Stimulated activated naive CD4-positive, alpha-beta T cell (primary cell): ENCODE results near the gene IFITM10.
"Not testable (repeated sequence)": the region's sequence is repeated elsewhere in the genome, so short reads cannot be mapped to it uniquely, and the experiment has no call there.

ENCODE experiments used
- DNase-seq, 6 experiments: peaks; one replicate each; lab custom pipeline; 2025; lab: John Stamatoyannopoulos, UW

The IFITM10 gene

DNA sequence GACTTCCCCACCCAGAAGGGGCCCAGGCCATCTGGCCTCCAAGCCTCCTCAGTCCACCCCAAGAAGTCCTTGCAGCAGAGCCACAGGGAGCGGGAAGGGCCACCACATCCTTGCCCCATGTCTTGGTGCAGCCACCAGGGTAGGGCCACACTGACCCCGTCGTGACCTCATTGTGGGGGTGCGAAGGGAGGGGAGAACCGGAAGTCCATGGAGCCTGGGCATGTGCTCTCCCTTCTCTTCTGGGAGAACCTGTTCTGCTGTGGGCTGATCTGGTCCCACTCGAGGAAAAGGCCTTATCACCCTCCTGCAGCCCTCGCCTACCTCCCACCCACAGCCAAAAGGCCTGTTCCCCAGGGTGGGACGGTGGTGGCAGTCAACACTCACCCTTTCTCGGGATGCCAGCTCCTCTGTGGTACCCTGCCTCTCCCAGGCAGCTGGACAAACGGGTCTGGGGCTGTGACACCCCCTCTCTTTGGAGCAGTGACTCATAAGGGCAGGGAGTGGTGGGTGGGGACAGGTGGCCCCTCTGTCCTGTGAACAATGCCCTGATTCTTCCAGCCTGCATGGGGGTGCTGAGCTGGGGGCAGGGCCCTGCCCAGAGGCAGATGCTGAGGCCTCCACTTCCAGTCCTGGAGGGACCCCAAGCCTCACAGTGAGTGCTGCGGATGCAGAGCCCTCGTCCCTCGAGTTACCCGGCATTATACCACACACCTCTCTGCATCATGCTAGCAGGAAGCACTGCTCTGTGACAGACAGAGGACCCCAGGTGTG is 27.9 kb upstream of the IFITM10 start:
- no peak for DNase-seq

DNA sequence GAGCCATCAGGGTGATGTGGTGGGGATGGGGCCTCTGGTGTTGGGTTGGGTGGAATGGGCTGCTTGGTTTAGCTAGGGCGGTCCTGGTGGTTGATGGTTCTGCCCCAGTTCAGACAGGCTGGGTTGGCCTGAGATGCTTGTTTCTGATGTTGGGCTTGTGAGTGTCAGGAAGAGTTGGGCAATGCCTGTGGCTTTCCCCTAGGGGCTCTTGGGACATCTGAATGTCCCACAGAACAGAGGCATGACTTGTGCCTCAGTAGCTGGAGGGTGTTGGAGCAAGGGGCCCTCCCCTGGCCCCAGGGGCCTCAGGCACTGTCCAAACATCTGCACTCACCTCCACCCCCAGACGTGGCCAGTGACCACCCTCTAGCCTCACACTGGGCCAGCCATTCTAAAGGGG is 27.3 kb upstream of the IFITM10 start:
- no peak for DNase-seq

DNA sequence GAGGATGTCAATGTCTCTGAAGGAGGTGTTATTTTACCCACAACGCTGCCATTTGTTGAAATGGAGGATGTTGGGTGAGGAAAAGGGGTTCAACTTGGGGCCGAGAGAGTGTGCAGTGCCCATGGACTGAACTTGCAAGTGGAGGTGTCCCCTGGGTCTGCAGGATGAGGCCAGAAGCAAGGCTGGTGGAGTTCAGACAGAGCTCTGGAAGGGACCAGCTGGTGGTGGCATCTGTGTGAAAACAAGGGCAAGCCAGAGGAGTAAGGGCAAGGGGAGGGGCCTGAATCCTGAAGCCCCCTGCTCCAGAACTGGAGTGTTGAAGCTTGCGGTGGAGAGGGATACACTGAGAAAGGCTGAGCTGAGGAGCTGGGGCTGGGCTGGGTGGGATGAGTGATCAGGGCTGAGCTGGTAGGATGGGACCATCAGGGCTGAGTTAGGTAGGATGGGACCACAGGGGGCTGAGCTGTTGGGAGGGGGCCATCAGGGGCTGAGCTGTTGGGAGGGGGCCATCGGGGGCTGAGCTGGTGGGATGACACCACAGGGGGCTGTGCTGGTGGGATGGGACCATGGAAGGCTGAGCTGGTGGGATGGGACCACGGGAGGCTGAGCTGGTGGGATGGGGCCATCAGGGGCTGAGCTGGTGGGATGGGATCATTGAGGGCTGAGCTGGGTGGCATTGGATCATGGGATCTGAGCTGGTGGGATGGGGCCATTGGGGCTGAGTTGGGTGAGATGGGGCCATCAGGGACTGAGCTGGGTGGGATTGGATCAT is 26.7 kb upstream of the IFITM10 start:
- no peak for DNase-seq

DNA sequence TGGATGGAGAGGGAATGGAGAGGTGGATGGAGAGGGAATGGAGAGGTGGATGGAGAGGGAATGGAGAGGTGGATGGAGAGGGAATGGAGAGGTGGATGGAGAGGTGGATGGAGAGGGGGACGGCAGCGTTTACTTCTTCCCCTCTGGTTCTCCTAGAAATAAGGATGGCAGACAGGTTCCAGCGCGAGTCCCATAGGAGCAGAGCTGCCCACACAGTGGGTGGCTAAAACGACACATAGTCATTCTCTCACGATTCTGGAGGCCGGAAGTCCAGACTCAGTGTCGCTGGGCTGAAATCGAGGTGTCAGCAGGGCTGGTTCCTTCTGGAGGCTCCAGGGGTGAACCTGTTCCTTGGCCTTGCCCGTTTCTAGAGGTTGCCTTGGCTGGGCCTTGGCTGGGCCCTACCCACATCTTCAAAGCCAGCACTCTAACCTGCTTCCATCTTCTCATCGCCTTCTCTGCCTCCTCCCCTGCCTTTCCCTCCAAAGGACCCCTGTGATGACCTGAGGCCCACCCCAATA is 26.0 kb upstream of the IFITM10 start:
- DNase-seq: no peak

DNA sequence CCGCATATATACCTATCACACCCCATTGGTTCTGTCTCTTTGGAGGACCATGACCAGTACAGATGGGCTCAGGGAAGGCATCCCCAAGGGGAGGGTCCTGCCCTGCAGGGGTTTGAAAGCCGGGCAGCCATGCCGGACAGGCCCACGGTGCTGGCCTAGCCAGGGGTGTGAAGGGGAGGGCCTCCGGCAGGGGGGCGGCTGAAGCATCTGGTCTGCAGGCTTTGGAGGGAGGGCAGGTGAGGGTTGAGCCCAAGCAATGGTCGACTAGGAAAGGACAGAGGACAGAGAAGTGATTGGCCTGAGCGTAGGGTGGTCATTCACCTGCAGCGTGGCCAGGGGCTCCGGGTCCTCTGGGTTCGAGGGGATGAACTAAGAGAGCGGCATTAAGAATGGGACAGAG is 24.5 kb upstream of the IFITM10 start:
- no peak for DNase-seq

DNA sequence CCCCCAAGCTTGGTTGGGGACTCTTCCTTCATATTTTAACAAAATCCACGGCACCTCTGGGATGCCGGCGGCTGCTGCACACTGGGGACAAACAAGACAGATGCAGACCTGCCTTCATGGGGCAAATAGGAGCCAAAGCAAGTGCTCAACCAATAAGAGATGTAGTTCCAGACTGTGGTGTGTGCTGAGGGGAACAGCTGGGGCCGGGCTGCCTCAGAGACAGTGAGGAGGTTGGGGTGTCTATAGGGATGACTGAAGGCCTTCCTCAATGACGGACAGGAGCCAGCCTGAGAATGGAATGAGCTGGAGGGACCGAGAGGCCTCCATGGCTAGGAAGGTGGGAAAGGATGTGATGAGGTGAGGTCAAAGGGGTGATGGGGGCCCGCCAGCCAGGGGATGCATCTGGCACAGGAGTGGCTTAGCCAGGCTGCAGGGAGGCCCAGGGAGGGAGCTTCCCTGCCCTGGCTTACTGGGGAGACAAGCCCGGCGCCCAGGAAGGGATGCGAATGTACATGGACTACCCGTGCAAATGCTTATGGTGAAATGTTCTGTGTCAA is 23.7 kb upstream of the IFITM10 start:
- no peak for DNase-seq

DNA sequence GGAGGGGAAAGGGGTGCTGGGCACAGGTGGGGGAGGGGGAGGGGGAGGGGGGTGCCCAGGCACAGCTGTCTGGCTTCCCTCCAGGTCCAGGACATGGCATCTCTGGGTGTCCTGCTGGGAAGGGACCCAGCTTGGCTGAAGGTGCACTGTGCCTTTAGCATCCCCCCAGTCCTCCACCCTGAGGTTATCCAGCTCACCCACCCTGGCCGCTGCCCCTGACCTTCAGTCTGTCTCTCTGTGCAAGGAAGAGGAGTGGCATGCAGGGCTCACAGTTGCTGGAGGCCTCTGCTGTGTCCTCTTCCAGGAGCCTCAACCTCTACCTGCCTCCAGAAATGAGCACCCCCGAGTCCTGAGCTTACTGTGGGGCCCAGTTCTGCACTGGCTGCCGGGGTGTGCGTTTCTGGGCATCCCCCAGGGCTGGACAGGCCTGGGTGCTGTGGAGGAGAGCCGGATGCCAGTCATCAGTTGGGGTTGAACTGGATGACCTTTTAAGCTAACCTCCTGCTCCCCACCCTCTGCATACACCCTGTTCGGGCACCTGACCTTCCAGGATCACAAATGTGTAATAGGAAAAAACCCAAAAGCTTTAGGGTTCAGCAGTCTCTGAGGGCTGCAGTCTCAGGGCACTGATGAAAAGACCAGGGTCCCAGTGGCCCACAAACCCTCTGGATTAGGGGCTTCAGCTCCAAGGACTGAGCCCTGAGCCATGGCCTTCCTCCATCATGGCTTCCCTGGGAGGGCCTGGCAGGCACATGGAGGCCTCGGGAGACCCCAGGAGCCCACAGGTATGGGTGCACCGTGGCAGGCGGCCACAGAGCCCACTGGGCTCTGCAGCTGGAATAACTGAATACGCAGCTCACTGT is 23.0 kb upstream of the IFITM10 start:
- DNase-seq: no peak

DNA sequence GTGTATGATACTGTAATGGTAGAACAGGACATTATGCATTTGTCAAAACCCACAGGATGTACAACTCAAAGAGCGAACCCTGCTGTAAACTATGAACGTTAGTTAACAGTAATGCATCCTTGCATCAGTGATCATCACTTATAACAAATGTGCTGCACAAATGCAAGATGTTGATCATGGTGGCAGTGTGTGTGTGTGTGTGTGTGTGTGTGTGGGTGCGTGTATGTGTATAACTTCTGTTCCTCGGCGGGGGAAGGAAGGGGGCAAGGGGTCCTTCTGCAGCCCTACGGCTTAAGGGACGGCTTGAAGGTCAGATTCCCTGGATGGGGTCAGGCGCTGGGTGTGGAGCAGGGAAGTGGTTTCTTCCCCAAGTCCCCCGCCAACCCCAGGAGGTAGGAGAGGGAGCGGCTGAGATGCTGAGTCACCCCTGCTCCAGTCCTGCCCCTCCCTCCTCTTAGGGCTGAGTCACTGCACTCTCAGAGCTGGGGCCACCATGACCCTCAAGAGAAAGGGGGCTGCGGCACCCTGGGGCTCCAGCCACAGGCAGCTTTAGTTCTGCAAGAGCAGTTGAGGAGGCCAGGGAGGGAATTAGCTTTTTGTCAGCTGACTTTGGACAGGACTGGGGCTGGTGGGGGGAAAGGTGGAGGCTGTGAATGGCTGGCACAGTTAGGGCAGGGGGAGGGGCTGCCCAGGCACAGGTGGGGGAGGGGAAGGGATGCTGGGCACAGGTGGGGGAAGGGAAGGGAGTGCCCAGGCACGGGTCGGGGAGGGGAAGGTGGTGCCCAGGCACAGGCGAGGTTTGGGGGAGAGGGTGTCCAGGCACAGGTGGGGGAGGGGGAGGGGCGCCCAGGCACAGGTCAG is 22.1 kb upstream of the IFITM10 start:
- peak in 3 of 6 experiments; percentile 15 to 38 (median 18) for DNase-seq

DNA sequence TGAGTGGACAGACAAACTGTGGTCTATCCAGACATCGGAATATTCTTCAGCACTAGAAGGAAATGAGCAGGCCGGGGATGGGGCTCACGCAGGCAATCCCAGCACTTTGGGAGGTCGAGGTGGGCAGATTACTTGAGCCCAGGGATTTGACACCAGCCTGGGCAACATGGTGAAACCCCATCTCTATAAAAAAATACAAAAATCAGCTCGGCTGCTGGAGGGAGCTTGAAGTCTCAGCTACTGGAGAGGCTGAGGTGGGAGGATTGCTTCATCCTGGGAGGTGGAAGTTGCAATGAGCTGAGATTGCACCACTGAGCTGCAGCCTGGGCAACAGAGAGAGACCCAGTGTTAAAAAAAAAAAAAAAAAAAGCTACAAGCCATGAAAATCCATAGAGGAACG is 21.3 kb upstream of the IFITM10 start:
- DNase-seq: no peak

DNA sequence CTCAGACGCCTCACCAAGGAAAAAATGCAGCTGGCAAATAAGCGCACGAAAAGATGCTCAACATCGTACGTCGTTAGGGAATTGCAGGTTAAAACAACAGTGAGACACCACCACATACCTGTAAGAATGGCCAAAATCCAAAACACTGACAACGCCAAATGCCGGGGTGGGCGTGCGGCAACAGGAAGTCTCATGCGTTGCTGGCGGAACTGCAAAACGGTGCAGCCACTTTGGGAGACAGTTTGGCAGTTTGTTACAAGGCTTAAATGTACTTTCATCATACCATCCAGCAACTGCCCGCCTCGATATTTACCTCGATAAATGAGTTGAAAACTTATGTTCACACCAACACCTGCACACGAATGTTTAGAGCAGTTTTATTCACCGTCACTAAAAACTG is 20.9 kb upstream of the IFITM10 start:
- no peak for DNase-seq

DNA sequence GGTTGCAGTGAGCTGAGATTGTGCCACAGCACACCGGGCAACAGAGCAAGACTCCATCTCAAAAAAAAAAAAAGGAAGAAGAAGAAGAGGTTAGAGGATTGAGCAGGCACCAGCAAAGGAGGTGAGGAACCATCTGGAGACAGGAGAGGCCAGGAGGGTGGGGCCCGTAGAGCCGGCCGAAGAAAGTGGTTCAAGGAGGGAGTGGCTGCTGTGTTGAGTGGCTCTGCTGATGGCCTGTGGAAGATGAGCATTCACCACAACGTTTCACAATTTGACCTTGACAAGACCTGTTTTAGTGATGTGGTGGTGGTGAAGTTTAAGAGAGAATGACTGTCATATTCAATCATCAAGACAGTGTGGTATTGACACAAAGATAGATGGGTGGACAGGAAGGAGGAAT is 20.1 kb upstream of the IFITM10 start:
- DNase-seq: no peak

DNA sequence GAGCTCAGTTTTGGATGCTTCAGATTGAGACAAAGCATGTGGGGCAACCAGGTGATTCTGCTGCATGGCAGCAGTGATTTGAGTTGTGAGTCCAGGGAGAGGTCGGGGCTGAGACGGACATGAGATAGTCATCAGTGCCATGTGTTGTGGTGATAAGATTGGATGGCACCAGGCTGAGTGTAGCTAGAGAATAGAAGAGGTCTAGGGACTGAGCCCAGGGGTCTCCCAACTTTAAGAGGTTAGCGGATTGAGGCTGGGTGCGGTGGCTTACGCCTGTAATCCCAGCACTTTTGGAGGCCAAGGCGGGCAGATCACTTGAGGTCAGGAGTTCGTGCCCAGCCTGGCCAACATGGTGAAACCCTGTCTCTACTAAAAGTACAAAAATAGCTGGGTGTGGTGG is 19.7 kb upstream of the IFITM10 start:
- DNase-seq: no peak

DNA sequence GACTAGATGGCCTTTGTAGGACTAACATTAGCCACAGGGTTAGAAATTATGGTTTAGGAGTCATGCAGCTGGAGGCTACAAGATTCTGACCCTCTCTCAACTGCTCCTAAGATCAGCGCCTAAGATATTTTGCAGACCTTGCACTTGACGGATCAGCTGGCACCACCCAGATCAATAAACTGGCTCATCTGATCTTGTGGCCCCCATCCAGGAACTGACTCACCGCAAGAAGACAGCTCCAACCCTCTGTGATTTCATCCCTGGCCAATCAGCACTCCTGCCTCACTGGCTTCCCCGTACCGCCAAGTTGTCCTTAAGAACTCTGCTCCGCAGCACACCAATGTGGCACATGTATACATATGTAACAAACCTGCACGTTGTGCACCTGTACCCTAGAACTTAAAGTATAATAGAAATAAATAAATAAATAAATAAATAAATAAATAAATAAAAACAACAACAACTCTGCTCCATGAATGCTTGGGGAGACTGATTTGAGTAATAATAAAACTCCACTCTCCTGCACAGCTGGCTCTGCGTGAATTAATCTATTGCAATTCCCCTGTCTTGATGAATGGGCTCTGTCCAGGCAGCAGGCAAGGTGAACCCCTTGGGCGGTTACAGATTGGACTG is 19.0 kb upstream of the IFITM10 start:
- DNase-seq: not testable (repeated sequence)

DNA sequence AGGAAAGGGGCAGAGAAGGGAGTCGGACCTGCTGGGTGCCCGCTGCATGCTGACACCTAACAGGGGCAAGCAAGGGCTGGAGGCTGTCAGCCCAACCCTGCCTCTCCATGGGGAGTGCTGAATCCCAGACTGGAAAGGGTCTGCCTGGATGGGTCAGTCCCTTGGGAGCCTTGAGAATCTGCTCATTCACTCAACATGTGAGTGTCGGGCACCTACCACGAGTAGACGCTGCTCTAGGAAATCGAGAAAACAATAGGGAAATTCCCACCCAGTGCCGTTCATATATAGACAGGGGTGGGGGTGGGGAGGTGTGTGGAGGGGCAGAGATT is 17.7 kb upstream of the IFITM10 start:
- DNase-seq: no peak

DNA sequence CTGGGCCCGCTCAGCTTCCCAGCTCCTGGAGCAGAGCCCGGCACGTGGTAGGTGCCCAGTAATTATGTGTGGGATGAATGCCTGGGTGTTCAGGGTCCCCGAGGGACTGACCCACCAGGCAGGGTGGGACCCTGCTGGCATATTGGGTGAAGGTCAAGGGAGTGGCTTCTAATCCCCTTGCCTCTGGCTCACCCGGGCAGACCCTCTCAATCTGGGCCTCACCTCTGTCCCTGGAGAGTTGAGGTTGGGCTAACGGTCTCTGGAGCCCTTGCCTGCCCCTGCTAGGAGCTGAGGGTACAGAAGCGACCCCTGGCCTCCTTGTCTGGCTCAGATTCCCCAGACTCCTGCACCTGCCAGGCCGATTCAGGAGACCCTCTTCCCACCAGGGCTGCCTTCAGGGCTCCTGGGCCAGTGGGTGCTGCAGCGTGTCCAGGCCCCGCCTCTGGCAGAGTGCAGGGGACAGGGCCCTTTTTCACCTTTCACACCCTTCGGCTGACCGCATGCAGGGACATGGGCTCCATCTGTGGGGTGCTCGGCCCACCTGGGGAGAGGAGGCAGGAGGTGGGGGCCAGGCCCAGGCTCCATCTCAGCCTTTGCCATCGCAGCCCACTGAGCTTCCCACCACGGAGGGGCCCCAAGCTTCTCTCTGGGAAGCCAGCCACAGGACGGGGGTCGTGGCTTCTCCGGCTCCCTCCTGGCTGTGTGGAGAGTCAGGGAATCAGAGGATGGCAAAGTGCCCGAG is 17.2 kb upstream of the IFITM10 start:
- DNase-seq: no peak

DNA sequence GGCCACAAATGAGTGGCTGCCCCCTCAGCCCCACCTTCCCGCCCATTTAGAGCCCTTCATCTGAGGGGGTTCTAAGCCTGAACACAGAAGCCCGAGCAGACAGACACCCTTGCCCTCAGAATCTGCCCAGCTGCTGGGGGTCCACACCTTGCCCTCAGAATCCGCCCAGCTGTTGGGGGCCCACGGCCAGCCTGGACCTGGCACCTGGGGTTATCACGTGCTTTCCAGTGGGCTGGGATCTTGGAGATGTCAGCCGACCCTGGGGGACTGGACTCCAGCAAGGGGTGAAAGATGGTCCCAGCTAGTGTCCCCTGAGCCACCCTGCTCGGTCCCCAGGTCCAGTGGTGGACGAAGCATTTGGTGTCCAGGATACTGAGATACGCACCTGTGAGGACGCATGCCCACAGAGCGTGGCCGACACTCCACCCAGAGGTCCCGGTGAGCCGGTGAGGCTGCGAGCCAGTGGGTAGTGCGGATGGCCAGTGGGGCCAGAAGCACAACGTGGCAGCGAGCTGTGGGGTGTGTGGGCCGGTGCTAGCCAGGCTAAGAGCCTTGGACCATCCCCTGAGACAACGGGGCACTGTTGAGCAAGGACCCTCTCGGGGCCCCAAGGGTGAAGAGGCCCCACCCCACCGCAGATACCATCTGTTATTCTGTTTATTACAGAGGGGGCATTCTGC is 16.5 kb upstream of the IFITM10 start:
- DNase-seq: no peak

DNA sequence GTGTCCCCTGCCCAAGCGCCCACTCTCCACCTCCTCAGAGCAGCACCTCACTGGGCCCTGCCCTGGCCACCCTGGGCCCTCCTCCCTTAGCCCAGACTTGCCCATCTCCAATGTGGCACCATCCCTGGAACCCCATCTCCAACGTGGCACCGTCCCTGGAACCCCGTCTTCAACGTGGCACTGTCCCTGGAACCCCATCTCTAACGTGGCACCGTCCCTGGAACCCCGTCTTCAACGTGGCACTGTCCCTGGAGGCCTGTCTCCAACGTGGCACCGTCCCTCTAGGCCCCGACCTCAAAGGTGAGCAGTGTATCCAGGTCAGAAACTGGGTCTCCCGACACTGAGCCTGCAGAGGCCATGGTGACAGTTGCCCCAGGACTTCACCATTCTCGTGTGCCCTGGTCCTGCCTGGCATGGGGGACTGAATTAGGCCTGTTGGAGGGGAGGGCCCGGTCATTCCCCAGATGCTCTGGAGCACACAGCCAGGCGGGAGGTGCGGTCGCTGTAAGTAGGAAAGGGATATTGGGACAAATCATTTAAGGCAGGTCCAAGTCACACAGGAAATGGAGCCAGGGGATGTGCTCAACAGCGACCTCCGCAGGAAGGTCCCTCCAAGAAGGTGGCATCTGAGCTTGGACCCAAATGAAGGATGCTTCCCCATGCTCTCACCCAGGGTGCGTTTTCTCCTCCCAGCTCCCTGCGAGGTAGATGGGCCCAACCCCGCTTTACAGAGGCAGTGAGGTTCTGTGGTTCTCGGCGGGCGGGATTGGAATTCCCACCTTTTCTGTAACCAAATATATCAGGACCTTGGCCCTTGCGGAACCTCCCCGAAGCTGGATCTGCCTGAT is 15.7 kb upstream of the IFITM10 start:
- DNase-seq: no peak
